Lung (tissue), 12 donors: Measurements from ENCODE around the gene RASAL1. TPM values are rescaled to one million over a fixed set of nuclear protein-coding genes. Genes with fewer than 3 reads are reported as not detected.

Experiments
- ATAC-seq: fragments of 200-7000 bp; cut with Tn5 transposase; one replicate; pipeline ENCODE4 v1.9.1; 2020; ENCODE audit warnings: moderate number of reproducible peaks; ENCODE audit not compliant: insufficient read depth, low FRiP score
- DNase-seq, 3 donors: peaks; one replicate each; pipeline ENCODE4 v3.0.0-alpha.2; 2013 to 2017
- H3K27ac ChIP-seq, 2 donors: one replicate each; pipeline ENCODE4 v1.5.1; 2013; ENCODE audit warnings: mild to moderate bottlenecking in 2 of 2, moderate library complexity in 2 of 2, control low read depth in 1 of 2, inconsistent platforms in 1 of 2, low read depth in 1 of 2, low read length in 1 of 2
- H3K27me3 ChIP-seq, 3 donors: one replicate each; pipeline ENCODE4 v1.5.1; 2013; ENCODE audit warnings: low read length in 2 of 3; ENCODE audit not compliant: control insufficient read depth in 3 of 3, insufficient read depth in 3 of 3
- H3K36me3 ChIP-seq, 4 donors: one replicate each; pipeline ENCODE4 v1.5.1; 2013; ENCODE audit warnings: low read length in 4 of 4, mild to moderate bottlenecking in 1 of 4, moderate library complexity in 1 of 4; ENCODE audit not compliant: control insufficient read depth in 4 of 4, insufficient read depth in 4 of 4
- H3K4me1 ChIP-seq, 5 donors: one replicate each; pipeline ENCODE4 v1.5.1; 2013; ENCODE audit warnings: low read length in 5 of 5, mild to moderate bottlenecking in 2 of 5, moderate library complexity in 1 of 5; ENCODE audit not compliant: control insufficient read depth in 5 of 5, insufficient read depth in 5 of 5
- H3K4me3 ChIP-seq: one replicate; pipeline ENCODE4 v1.5.1; 2013; ENCODE audit warnings: mild to moderate bottlenecking, control low read depth, moderate library complexity
- H3K9ac ChIP-seq, 2 donors: one replicate each; pipeline ENCODE4 v1.5.1; 2013; ENCODE audit warnings: low read length in 2 of 2, control low read depth in 1 of 2; ENCODE audit not compliant: insufficient read depth in 1 of 2
- H3K9me3 ChIP-seq, 4 donors: one replicate each; pipeline ENCODE4 v1.5.1; 2013; ENCODE audit warnings: low read length in 3 of 4, mild to moderate bottlenecking in 1 of 4, moderate library complexity in 1 of 4; ENCODE audit not compliant: control insufficient read depth in 4 of 4, insufficient read depth in 3 of 4
- WGBS, 2 donors: extraction: QIAGEN DNeasy Blood & Tissue Kit; methylation state at CpG; one replicate each; pipeline ENCODE4 v1.1.7; 2013; 5-methylcytosine and 5-hydroxymethylcytosine counted together
- polyA plus RNA-seq, 2 donors: library from polyadenylated mRNA; stranded (reverse); fragments of 200-250 nt; gene quantifications; one replicate each; pipeline ENCODE4 v1.2.1, GENCODE V29; 2013
- total RNA-seq, 2 donors: library from RNA; depleted of rRNA in 1 of 2; stranded (reverse); fragments of >200 nt in 1 of 2; gene quantifications; one replicate each; pipeline ENCODE4 v1.2.1, GENCODE V29; 2014 to 2021
- TF ChIP-seq, protein P1 (sequence below): IDR thresholded peaks from 2 replicates; pipeline ENCODE4 v1.5.1; 2012; ENCODE audit warnings: mild to moderate bottlenecking; ENCODE audit errors: control extremely low read depth, extremely low read depth
- donor health status: control.
- donor health status: control.
- donor health status: Bipolar disorder and iron deficiency.
- donor health status: healthy.
- donor health status: DM: yes; HTN: yes; CAD: no.

Gene RASAL1
- total and polyA plus RNA-seq, 4 donors = 0.09 to 1.8 (median 0.62) TPM

DNA sequence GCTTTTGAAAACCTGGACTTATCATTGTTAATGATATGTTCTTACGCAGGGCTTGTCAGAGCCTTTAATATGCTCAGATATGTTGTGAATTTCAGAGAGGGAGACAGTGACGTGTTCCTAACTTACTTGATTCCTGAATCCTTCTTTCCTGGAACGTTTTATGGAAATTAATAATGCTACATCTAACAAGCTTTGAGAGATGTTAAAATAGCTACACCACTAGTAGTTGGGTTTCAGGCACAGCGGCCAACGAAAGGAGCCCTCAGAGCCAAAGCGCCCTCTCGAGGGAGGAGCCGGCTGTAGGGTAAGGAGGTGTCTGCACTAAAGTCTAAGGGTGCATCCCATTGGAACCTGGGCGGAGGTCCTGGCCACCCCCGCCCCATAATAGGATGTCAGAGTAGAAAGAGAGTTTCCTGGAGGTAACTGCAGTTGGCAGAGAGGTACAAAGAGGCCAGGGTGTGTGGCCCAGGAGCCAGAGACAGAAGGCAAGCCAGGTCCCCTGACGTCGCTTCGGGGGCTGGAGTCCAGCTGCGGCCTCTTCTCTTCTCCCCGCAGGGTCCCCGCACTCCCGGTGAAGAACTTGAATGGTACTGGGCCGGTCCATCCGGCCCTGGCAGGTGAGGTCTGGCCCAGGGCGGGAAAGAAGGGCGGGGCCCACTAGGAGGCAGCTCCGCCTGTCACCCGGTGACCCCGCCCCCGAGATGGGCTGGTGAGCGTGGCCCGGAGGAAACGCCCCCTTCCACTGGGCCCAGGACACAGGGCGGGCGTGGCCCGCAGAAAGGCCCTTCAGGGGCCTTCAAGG lies 42.8 kb downstream of the RASAL1 start:
- TF ChIP-seq, protein P1, sequence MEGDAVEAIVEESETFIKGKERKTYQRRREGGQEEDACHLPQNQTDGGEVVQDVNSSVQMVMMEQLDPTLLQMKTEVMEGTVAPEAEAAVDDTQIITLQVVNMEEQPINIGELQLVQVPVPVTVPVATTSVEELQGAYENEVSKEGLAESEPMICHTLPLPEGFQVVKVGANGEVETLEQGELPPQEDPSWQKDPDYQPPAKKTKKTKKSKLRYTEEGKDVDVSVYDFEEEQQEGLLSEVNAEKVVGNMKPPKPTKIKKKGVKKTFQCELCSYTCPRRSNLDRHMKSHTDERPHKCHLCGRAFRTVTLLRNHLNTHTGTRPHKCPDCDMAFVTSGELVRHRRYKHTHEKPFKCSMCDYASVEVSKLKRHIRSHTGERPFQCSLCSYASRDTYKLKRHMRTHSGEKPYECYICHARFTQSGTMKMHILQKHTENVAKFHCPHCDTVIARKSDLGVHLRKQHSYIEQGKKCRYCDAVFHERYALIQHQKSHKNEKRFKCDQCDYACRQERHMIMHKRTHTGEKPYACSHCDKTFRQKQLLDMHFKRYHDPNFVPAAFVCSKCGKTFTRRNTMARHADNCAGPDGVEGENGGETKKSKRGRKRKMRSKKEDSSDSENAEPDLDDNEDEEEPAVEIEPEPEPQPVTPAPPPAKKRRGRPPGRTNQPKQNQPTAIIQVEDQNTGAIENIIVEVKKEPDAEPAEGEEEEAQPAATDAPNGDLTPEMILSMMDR = no peak
- Histone ChIP-seq H3K36me3 (no peaks in the 10 kb centered on the region), H3K4me3 (no peak overlapping the region), H3K9ac (no peak overlapping the region), H3K4me1 (peaks cover 0 to 1% (median 0%) of the 10 kb centered on the region in 5 donors), H3K9me3 (no peaks in the 10 kb centered on the region), H3K27ac (no peak overlapping the region), H3K27me3 (peaks cover 0 to 10% (median 10%) of the 10 kb centered on the region in 3 donors)
- 14 to 17% methylated on average over 24 to 31 of the region's 31 CpGs for WGBS, 2 donors
- ATAC-seq = no peak
- peak in 1 of 3 donors; percentile 23 for DNase-seq

DNA sequence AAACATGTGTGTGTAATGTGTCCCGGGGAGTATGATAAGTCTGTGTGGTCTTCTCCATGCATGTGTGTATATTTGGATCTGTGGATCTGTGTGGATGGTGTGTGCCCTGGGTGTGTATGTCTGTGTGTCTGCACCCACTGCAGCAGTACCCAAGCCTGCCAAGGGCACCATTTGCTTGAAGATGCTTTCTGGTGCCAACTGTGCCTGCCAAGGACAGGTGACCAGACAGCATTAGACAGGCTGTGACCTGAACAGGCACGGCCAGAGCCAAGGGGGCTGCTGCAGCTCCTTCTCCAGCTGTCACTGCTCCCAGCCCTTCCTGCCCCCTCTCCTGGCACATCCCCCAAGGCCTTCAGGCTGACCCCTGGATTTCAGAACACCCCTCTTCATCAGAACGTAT lies 44.1 kb downstream of the RASAL1 start:
- ATAC-seq (no peak), DNase-seq (no peak)
- Histone ChIP-seq H3K27ac (no peak overlapping the region), H3K4me3 (no peak overlapping the region), H3K9ac (no peak overlapping the region), H3K9me3 (no peaks in the 10 kb centered on the region), H3K4me1 (no peaks in the 10 kb centered on the region), H3K27me3 (peaks cover 0 to 10% (median 10%) of the 10 kb centered on the region in 3 donors), H3K36me3 (no peaks in the 10 kb centered on the region)
- WGBS, 2 donors = 78% methylated on average over 3 of the region's 3 CpGs
- TF ChIP-seq, protein P1 = no peak

- DNase-seq = no peak
- Histone ChIP-seq H3K27ac (no peak overlapping the region), H3K36me3 (no peaks in the 10 kb centered on the region), H3K9me3 (no peaks in the 10 kb centered on the region), H3K27me3 (peaks cover 0 to 10% (median 10%) of the 10 kb centered on the region in 3 donors), H3K9ac (no peak overlapping the region), H3K4me1 (peaks cover 0 to 2% (median 0%) of the 10 kb centered on the region in 5 donors), H3K4me3 (no peak overlapping the region)
- WGBS, 2 donors = 77 to 90% methylated on average over 21 of the region's 21 CpGs
- ATAC-seq = no peak
- TF ChIP-seq, protein P1 = no peak
Measured at GRCh38 chr12:113090740-113091139, 44.8 kb downstream of the RASAL1 start.
